Measurements from ENCODE around the gene GHDC. TPM values are rescaled to one million over a fixed set of nuclear protein-coding genes. Genes with fewer than 3 reads are reported as not detected.
"Not testable (repeated sequence)": the region's sequence is repeated elsewhere in the genome, so short reads cannot be mapped to it uniquely, and the experiment has no call there.

The GHDC gene
- total RNA-seq, 4 donors from 2014 or later: 18.8 to 30.8 (median 21.8) TPM

DNA sequence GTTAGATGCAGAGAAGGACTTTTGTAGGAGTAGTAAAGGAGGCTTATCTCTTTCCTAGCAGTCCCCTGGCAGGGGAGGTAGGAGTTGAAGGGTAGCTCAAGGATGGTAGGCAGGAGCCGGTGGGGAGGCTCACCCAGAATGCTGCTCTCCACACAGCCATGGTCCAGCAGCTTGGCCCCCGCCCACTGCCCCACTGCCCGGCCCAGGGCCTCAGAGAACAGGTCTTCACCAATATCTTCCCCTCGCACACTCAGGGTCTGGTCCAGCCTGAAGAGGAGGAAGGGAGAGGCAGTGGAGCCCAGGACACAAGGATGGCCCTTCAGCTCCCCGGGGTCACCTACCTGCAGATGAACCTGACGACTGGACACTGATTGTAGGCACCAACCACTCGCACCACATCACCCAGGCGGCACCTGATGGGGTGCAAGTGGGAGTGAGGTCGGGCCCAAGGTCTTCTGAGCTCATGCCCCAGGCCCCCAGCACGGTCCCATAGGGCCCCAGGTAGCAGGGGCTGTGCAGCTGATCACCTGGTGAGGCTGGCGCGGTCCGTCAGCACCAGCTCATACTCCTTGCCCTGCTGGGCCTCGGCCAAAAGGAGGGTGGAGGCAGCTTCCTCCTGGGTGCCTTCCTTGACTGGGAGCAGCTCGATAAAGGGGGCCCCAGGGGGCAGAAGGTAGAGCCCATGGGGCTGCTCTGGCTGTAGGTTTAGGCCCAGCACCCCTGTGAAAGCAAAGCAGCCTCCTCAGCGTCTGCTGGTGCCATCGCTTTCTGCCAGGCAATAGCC is 3.6 kb downstream of the GHDC start:
- Histone ChIP-seq H3K27ac (no peak overlapping the region), H3K27me3 (no peaks in the 10 kb centered on the region), H3K9me3 (no peaks in the 10 kb centered on the region), H3K36me3 (peaks cover 0 to 21% of the 10 kb centered on the region in 2 donors), H3K4me1 (peaks cover 0 to 30% (median 10%) of the 10 kb centered on the region in 3 donors), H3K4me3 (no peak overlapping the region)
- no peak for ATAC-seq
- TF ChIP-seq EP300 (IDR thresholded peaks at IDR 0.05): no peak
- TF ChIP-seq POLR2A (IDR thresholded peaks at IDR 0.05): no peak
- TF ChIP-seq, protein P1, sequence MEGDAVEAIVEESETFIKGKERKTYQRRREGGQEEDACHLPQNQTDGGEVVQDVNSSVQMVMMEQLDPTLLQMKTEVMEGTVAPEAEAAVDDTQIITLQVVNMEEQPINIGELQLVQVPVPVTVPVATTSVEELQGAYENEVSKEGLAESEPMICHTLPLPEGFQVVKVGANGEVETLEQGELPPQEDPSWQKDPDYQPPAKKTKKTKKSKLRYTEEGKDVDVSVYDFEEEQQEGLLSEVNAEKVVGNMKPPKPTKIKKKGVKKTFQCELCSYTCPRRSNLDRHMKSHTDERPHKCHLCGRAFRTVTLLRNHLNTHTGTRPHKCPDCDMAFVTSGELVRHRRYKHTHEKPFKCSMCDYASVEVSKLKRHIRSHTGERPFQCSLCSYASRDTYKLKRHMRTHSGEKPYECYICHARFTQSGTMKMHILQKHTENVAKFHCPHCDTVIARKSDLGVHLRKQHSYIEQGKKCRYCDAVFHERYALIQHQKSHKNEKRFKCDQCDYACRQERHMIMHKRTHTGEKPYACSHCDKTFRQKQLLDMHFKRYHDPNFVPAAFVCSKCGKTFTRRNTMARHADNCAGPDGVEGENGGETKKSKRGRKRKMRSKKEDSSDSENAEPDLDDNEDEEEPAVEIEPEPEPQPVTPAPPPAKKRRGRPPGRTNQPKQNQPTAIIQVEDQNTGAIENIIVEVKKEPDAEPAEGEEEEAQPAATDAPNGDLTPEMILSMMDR (IDR thresholded peaks at IDR 0.05): no peak
- no peak for TF ChIP-seq POLR2AphosphoS5 (IDR thresholded peaks at IDR 0.05)
- WGBS, 2 donors (ENCODE audit: low coverage in 1 of 2): 75 to 88% methylated on average over 4 of the region's 17 CpGs

- peaks cover 0 to 21% of the 10 kb centered on the region in 2 donors for H3K36me3 ChIP-seq
- no peak overlapping the region for H3K27ac ChIP-seq
- no peak overlapping the region for H3K4me3 ChIP-seq
- TF ChIP-seq POLR2A (IDR thresholded peaks at IDR 0.05) (no peak), EP300 (IDR thresholded peaks at IDR 0.05) (no peak), POLR2AphosphoS5 (IDR thresholded peaks at IDR 0.05) (no peak)
- TF ChIP-seq, protein P1 (IDR thresholded peaks at IDR 0.05): no peak
- WGBS, 2 donors (ENCODE audit: low coverage in 1 of 2): no CpG with 5 or more reads among the region's 11 CpGs
- H3K9me3 ChIP-seq: no peaks in the 10 kb centered on the region
- H3K4me1 ChIP-seq: peaks cover 0 to 32% (median 9%) of the 10 kb centered on the region in 3 donors
- no peaks in the 10 kb centered on the region for H3K27me3 ChIP-seq
- ATAC-seq: no peak
These were observed 4.7 kb downstream of the GHDC start for GRCh38 chr17:42189651-42189965.

GRCh38 chr17:42188749-42189650 is 5.3 kb downstream of the GHDC start:
- ATAC-seq: no peak
- WGBS, 2 donors (ENCODE audit: low coverage in 1 of 2): 60 to 81% methylated on average over 1 to 7 of the region's 19 CpGs

GRCh38 chr17:42187833-42188232 is 6.5 kb downstream of the GHDC start:
- peaks cover 2% of the 10 kb centered on the region for H3K27me3 ChIP-seq
- ATAC-seq: no peak
- no peak for TF ChIP-seq EP300 (IDR thresholded peaks at IDR 0.05)
- no peak for TF ChIP-seq POLR2AphosphoS5 (IDR thresholded peaks at IDR 0.05)
- TF ChIP-seq POLR2A (IDR thresholded peaks at IDR 0.05): no peak
- peaks cover 0 to 32% (median 7%) of the 10 kb centered on the region in 3 donors for H3K4me1 ChIP-seq
- no peak overlapping the region for H3K27ac ChIP-seq
- WGBS, 2 donors (ENCODE audit: low coverage in 1 of 2): 57 to 100% methylated on average over 1 of the region's 2 CpGs
- H3K4me3 ChIP-seq: no peak overlapping the region
- no peaks in the 10 kb centered on the region for H3K9me3 ChIP-seq
- H3K36me3 ChIP-seq: peaks cover 0 to 21% of the 10 kb centered on the region in 2 donors

More at GRCh38 chr17:42188749-42189650, 5.3 kb downstream of the GHDC start:
- H3K9me3 ChIP-seq: no peaks in the 10 kb centered on the region
- H3K4me1 ChIP-seq: peaks cover 0 to 32% (median 11%) of the 10 kb centered on the region in 3 donors
- peaks cover 0 to 21% of the 10 kb centered on the region in 2 donors for H3K36me3 ChIP-seq
- H3K4me3 ChIP-seq: no peak overlapping the region
- no peak overlapping the region for H3K27ac ChIP-seq
- no peak for TF ChIP-seq POLR2A (IDR thresholded peaks at IDR 0.05)
- TF ChIP-seq, protein P1 (IDR thresholded peaks at IDR 0.05): no peak
- TF ChIP-seq POLR2AphosphoS5 (IDR thresholded peaks at IDR 0.05): no peak
- TF ChIP-seq EP300 (IDR thresholded peaks at IDR 0.05): no peak
- H3K27me3 ChIP-seq: no peaks in the 10 kb centered on the region

DNA sequence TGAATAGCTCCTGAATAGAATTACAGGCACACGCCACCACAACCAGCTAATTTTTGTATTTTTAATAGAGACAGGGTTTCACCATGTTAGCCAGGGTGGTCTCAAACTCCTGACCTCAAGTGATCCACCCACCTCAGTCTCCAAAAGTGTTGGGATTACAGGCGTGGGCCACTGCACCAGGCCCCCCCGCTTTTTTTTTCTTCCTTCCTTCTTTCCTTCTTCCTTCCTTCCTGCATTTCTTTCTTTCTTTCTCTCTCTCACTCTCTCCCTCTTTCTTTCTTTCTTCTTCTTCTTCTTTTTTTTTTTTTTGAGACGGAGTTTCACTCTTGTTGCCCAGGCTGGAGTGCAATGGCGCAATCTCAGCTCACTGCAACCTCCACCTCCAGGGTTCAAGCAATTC is 8.1 kb downstream of the GHDC start:
- not testable (repeated sequence) for H3K4me3 ChIP-seq, H3K9me3 ChIP-seq, ATAC-seq, H3K27ac ChIP-seq
- peaks cover 0 to 30% (median 10%) of the 10 kb centered on the region in 3 donors for H3K4me1 ChIP-seq
- H3K36me3 ChIP-seq: peaks cover 0 to 16% of the 10 kb centered on the region in 2 donors
- 79 to 88% methylated on average over 3 to 4 of the region's 5 CpGs for WGBS, 2 donors (ENCODE audit: low coverage in 1 of 2)
- peaks cover 19% of the 10 kb centered on the region for H3K27me3 ChIP-seq
